ENCODE data around the gene TRIP11. TPM values are rescaled to one million over a fixed set of nuclear protein-coding genes. Genes with fewer than 3 reads are reported as not detected.

Gene TRIP11
- polyA plus RNA-seq, 1 experiment, result 35.5 TPM

GRCh38 chr14:91983588-91983987, 56.3 kb downstream of the TRIP11 start:
- no peaks in the 10 kb centered on the region for H3K9me3 ChIP-seq (ENCODE audit: control insufficient read depth, insufficient read depth, low read length)
- CTCF ChIA-PET, result interaction anchor here (0.6 to 4.2 kb wide), 3 partner anchors 13 to 334 kb away, joined by 3 to 44 read pairs (median 3); partner anchors contain the start of gene ATXN3
- no peak overlapping the region for H3K4me3 ChIP-seq (ENCODE audit: low read depth, low read length)
- POLR2A ChIA-PET, result no interaction called here
- DNase-seq (ENCODE audit: low read depth, low spot score), result no peak
- no peak overlapping the region for H3K27ac ChIP-seq (ENCODE audit: low read depth, low read length)
- TF ChIP-seq CTCF (IDR thresholded peaks at IDR 0.05; ENCODE audit: low read depth, low read length), result no peak
- no peaks in the 10 kb centered on the region for H3K27me3 ChIP-seq (ENCODE audit: control insufficient read depth, insufficient read depth, low read length)

GRCh38 chr14:91980157-91980556, 59.7 kb downstream of the TRIP11 start:
- no peak overlapping the region for H3K4me3 ChIP-seq (ENCODE audit: low read depth, low read length)
- ChIA-PET CTCF (interaction anchor here (1.5 to 1.8 kb wide), 2 partner anchors 17 to 126 kb away, joined by 3 to 9 read pairs; partner anchors contain the start of gene ATXN3), POLR2A (interaction anchor here (0.9 kb wide), 1 partner anchor 33 kb away, joined by 5 read pairs; the partner anchor contains the start of gene FBLN5)
- peak; percentile 51 for DNase-seq (ENCODE audit: low read depth, low spot score)
- no peaks in the 10 kb centered on the region for H3K27me3 ChIP-seq (ENCODE audit: control insufficient read depth, insufficient read depth, low read length)
- H3K27ac ChIP-seq (ENCODE audit: low read depth, low read length), result no peak overlapping the region
- H3K9me3 ChIP-seq (ENCODE audit: control insufficient read depth, insufficient read depth, low read length), result no peaks in the 10 kb centered on the region
- TF ChIP-seq CTCF (IDR thresholded peaks at IDR 0.05; ENCODE audit: low read depth, low read length), result no peak

GRCh38 chr14:91977884-91978283, 62.0 kb downstream of the TRIP11 start:
- DNase-seq (ENCODE audit: low read depth, low spot score), result no peak
- Histone ChIP-seq H3K9me3 (ENCODE audit: control insufficient read depth, insufficient read depth, low read length) (no peaks in the 10 kb centered on the region), H3K27me3 (ENCODE audit: control insufficient read depth, insufficient read depth, low read length) (no peaks in the 10 kb centered on the region), H3K27ac (ENCODE audit: low read depth, low read length) (no peak overlapping the region), H3K4me3 (ENCODE audit: low read depth, low read length) (no peak overlapping the region)
- POLR2A ChIA-PET, result no interaction called here
- TF ChIP-seq CTCF (IDR thresholded peaks at IDR 0.05; ENCODE audit: low read depth, low read length), result no peak
- CTCF ChIA-PET, result interaction anchor here (2.0 kb wide), 1 partner anchor 19 kb away, joined by 5 read pairs; no protein-coding TSS in a partner anchor

GRCh38 chr14:91975763-91976162, 64.1 kb downstream of the TRIP11 start:
- no peak overlapping the region for H3K27ac ChIP-seq (ENCODE audit: low read depth, low read length)
- H3K4me3 ChIP-seq (ENCODE audit: low read depth, low read length), result no peak overlapping the region
- DNase-seq (ENCODE audit: low read depth, low spot score), result no peak
- no peaks in the 10 kb centered on the region for H3K9me3 ChIP-seq (ENCODE audit: control insufficient read depth, insufficient read depth, low read length)
- ChIA-PET CTCF (interaction anchor here (4.5 kb wide), 1 partner anchor 21 kb away, joined by 25 read pairs; no protein-coding TSS in a partner anchor), POLR2A (interaction anchor here (0.5 to 1.4 kb wide), 4 partner anchors 9 to 875 kb away, joined by 4 to 5 read pairs (median 5); partner anchors contain the start of gene FBLN5)
- no peak for TF ChIP-seq CTCF (IDR thresholded peaks at IDR 0.05; ENCODE audit: low read depth, low read length)
- H3K27me3 ChIP-seq (ENCODE audit: control insufficient read depth, insufficient read depth, low read length), result no peaks in the 10 kb centered on the region

- no peaks in the 10 kb centered on the region for H3K9me3 ChIP-seq (ENCODE audit: control insufficient read depth, insufficient read depth, low read length)
- H3K27ac ChIP-seq (ENCODE audit: low read depth, low read length), result no peak overlapping the region
- POLR2A ChIA-PET, result no interaction called here
- CTCF ChIA-PET, result interaction anchor here (0.6 to 1.4 kb wide), 3 partner anchors 12 to 135 kb away, joined by 3 to 4 read pairs (median 3); partner anchors contain the start of gene ATXN3
- H3K27me3 ChIP-seq (ENCODE audit: control insufficient read depth, insufficient read depth, low read length), result no peaks in the 10 kb centered on the region
- TF ChIP-seq CTCF (IDR thresholded peaks at IDR 0.05; ENCODE audit: low read depth, low read length), result no peak
- H3K4me3 ChIP-seq (ENCODE audit: low read depth, low read length), result no peak overlapping the region
- DNase-seq (ENCODE audit: low read depth, low spot score), result no peak
Measured at GRCh38 chr14:91971188-91971778, 68.6 kb downstream of the TRIP11 start.
